GM12878 (cell line): ENCODE measurements around the gene SFXN4. TPM values are rescaled to one million over a fixed set of nuclear protein-coding genes. Genes with fewer than 3 reads are reported as not detected.
"Not testable (repeated sequence)": the region's sequence is repeated elsewhere in the genome, so short reads cannot be mapped to it uniquely, and the experiment has no call there.

Source experiments
- ATAC-seq: fragments of 200-7000 bp; cut with Tn5 transposase; 3 replicates; pipeline ENCODE4 v1.9.1; 2020; ENCODE audit warnings: mild to moderate bottlenecking, moderate library complexity
- BruUV-seq: library from RNA; stranded (reverse); fragments of 400-500 nt; replicated peaks from 2 replicates; lab custom pipeline; 2021; lab: Mats Ljungman, UMichigan
- CTCF ChIA-PET: fragments of 300-600 bp; sonication (Branson Sonifier 250); formaldehyde crosslinking; extraction: SDS; loops from one replicate; lab custom pipeline; 2021; ENCODE audit warnings: inconsistent platforms; lab: Yijun Ruan, JAX
- POLR2A ChIA-PET: fragments of 350-600 bp; formaldehyde crosslinking; extraction: SDS; loops from one replicate; lab custom pipeline; 2021; ENCODE audit warnings: inconsistent platforms; lab: Charles Lee
- RAD21 ChIA-PET: fragments of 300-600 bp; sonication (Branson Sonifier 250); formaldehyde crosslinking; loops from one replicate; lab custom pipeline; 2023; ENCODE audit warnings: antibody characterized with exemption; ENCODE audit not compliant: unreplicated experiment; lab: Charles Lee
- SMC1A ChIA-PET: fragments of 300-600 bp; sonication (Branson Sonifier 250); formaldehyde crosslinking; loops from one replicate; lab custom pipeline; 2023; ENCODE audit not compliant: unreplicated experiment, uncharacterized antibody; lab: Charles Lee
- DNase-seq: peaks from one replicate; pipeline ENCODE4 v3.0.0-alpha.2; 2011; ENCODE audit warnings: low read depth, low spot score
- FAIRE-seq: peaks from 3 replicates; lab custom pipeline; 2011; peaks lifted over from hg19 to GRCh38; lab: Jason Lieb, UNC
- H2AFZ ChIP-seq: 2 replicates; pipeline ENCODE4 v1.6.0; 2011; ENCODE audit warnings: low read depth, low read length, control low read depth; ENCODE audit not compliant: control insufficient read depth
- H3K27ac ChIP-seq: 2 replicates; pipeline ENCODE4 v1.5.1; 2011; ENCODE audit warnings: control low read depth; ENCODE audit not compliant: control insufficient read depth, insufficient read depth
- H3K27me3 ChIP-seq, 2 experiments: replicated peaks in 1 of 2; 2 replicates each; pipeline versions ENCODE4 v1.6.0 to v1.6.1; 2011; ENCODE audit warnings: low read length in 1 of 2; ENCODE audit not compliant: control insufficient read depth in 2 of 2, insufficient read depth in 2 of 2
- H3K36me3 ChIP-seq, 2 experiments: 2 replicates each; pipeline ENCODE4 v1.5.1; 2011; ENCODE audit warnings: low read length in 1 of 2; ENCODE audit not compliant: control insufficient read depth in 2 of 2, insufficient read depth in 2 of 2
- H3K4me1 ChIP-seq: 2 replicates; pipeline ENCODE4 v1.6.1; 2011; ENCODE audit warnings: mild to moderate bottlenecking, low read length, moderate library complexity, mixed read lengths; ENCODE audit not compliant: control insufficient read depth, insufficient read depth
- H3K4me2 ChIP-seq: 2 replicates; pipeline ENCODE4 v1.6.0; 2011; ENCODE audit warnings: control low read depth; ENCODE audit not compliant: control insufficient read depth, insufficient read depth
- H3K4me3 ChIP-seq: fragments of 200-600 bp; sonication (generic); 2 replicates; pipeline ENCODE4 v1.5.1; 2016
- H3K79me2 ChIP-seq: 2 replicates; pipeline ENCODE4 v1.6.0; 2011; ENCODE audit warnings: low read length; ENCODE audit not compliant: control insufficient read depth, insufficient read depth
- H3K9ac ChIP-seq: 2 replicates; pipeline ENCODE4 v1.8.0; 2011; ENCODE audit warnings: low read length, control low read depth, mixed read lengths; ENCODE audit not compliant: control insufficient read depth, insufficient read depth
- H3K9me3 ChIP-seq: replicated peaks from 3 replicates; pipeline ENCODE4 v1.5.1; 2011; ENCODE audit warnings: mild to moderate bottlenecking, low read length; ENCODE audit not compliant: control insufficient read depth, insufficient read depth
- H4K20me1 ChIP-seq: 2 replicates; pipeline ENCODE4 v1.6.0; 2011; ENCODE audit not compliant: control insufficient read depth, insufficient read depth
- ATF7 ChIP-seq: fragments of 450-650 bp; IDR thresholded peaks from 2 replicates; pipeline ENCODE4 v1.6.1; 2016; ENCODE audit warnings: low read depth, mild to moderate bottlenecking
- BHLHE40 ChIP-seq, 2 experiments: fragments of 450-650 bp in 1 of 2; IDR thresholded peaks; 2 replicates each; pipeline ENCODE4 v1.6.1; 2011 to 2017; ENCODE audit warnings: low read depth in 2 of 2, borderline replicate concordance in 1 of 2, improper control_type of control experiment in 1 of 2, low read length in 1 of 2, mild to moderate bottlenecking in 1 of 2
- STAT1 ChIP-seq: fragments of 450-650 bp; conservative IDR thresholded peaks from 2 replicates; pipeline ENCODE4 v1.6.1; 2014; ENCODE audit warnings: antibody characterized with exemption, mild to moderate bottlenecking
- ZNF207 ChIP-seq: fragments of 450-650 bp; IDR thresholded peaks from 2 replicates; pipeline ENCODE4 v1.6.1; 2014; ENCODE audit warnings: antibody characterized with exemption, mild to moderate bottlenecking, borderline replicate concordance
- WGBS: methylation state at CpG from one replicate; pipeline ENCODE4 v1.1.6; 2016; ENCODE audit warnings: low lambda C conversion rate; ENCODE audit not compliant: insufficient replicate concordance, insufficient coverage; ENCODE audit errors: missing lambda C conversion rate; 5-methylcytosine and 5-hydroxymethylcytosine counted together
- in situ Hi-C: fragments of 300-500 bp; cut with MboI; formaldehyde crosslinking; loops from 9 replicates; pipeline ENCODE4 v1.14.3; 2018; ENCODE audit warnings: mixed read lengths
- intact Hi-C: fragments of 100-400 bp; cut with micrococcal nuclease; formaldehyde crosslinking; loops from one replicate; pipeline ENCODE4 v1.14.2; 2022; ENCODE audit not compliant: unreplicated experiment
- polyA plus RNA-seq, 11 experiments: library from polyadenylated mRNA; depleted of rRNA in 4 of 11; unstranded in 6 of 11; stranded (reverse) in 5 of 11; fragments of >200 nt; fragmentation: Nextera tagmentation in 4 of 11; fragmentation: Illumina TruSeq in 1 of 11; extraction: Ambion mirVana in 4 of 11; extraction: Trizol in 1 of 11; gene quantifications; 1 replicate in 1 of 11; 2 replicates in 10 of 11; pipeline versions ENCODE4 v1.2.1 to v1.2.3, GENCODE V29; 2011 to 2016; ENCODE audit warnings: inconsistent platforms in 2 of 11, missing spikeins in 2 of 11, low read depth in 1 of 11
- total RNA-seq, 4 experiments: library from RNA; depleted of rRNA in 3 of 4; stranded (reverse); fragments of >200 nt in 3 of 4; fragmentation: Illumina TruSeq in 1 of 4; extraction: Trizol in 1 of 4; gene quantifications; 2 replicates each; pipeline versions ENCODE4 v1.2.1 to v1.2.3, GENCODE V29; 2013 to 2021

SFXN4 gene
- total and polyA plus RNA-seq, 10 of the 15 experiments (the other 5 are each of a cell fraction or from before 2014, with no cell fraction given) = 40.7 to 111 (median 48.8) TPM

- ChIA-PET RAD21 (interaction anchor here (1.0 to 1.2 kb wide), 2 partner anchors 16 to 24 kb away, joined by 4 to 6 read pairs; partner anchors contain the start of gene GRK5), CTCF (interaction anchor here (0.6 to 1.6 kb wide), 2 partner anchors 15 to 52 kb away, joined by 3 to 9 read pairs; no protein-coding TSS in a partner anchor), POLR2A (interaction anchor here (0.6 to 0.7 kb wide), 4 partner anchors 11 to 1421 kb away, joined by 3 to 4 read pairs (median 4); no protein-coding TSS in a partner anchor), SMC1A (interaction anchor here (0.6 to 1.0 kb wide), 3 partner anchors 76 to 106 kb away, joined by 3 to 4 read pairs (median 3); no protein-coding TSS in a partner anchor)
- no TSS peak for BruUV-seq
- ATAC-seq = peak; percentile 79
- intact Hi-C loops (no loop called here), in situ Hi-C loops (loop anchor here (25.0 kb wide), 1 partner anchor 622 kb away; no protein-coding TSS in a partner anchor)
- peaks cover under 1% of the 10 kb centered on the region; the same call in 1 of the 2 replicates for H3K79me2 ChIP-seq
- no peaks in the 10 kb centered on the region for H3K9me3 ChIP-seq
- 24% methylated on average over 8 of the region's 9 CpGs for WGBS
- peaks cover 4% of the 10 kb centered on the region; the same call in 1 of the 2 replicates for H3K4me1 ChIP-seq
- TF ChIP-seq ZNF207 = no peak
- peak; percentile 90 for TF ChIP-seq ATF7
- no peak for TF ChIP-seq STAT1
- 0 out of 4 replicates have a peak, but pooled peaks of 1 of the 2 experiments have one; percentile 6 for TF ChIP-seq BHLHE40 (IDR thresholded peaks at IDR 0.05; ENCODE audit: borderline replicate concordance in 1 of 2, low read depth in 2 of 2, low read length in 1 of 2)
- H3K4me2 ChIP-seq = no peak overlapping the region
- no peak overlapping the region for H3K27ac ChIP-seq
- no peak overlapping the region for H3K9ac ChIP-seq
- H3K4me3 ChIP-seq = no peak overlapping the region
- H2AFZ ChIP-seq = no peak overlapping the region
- H3K36me3 ChIP-seq = no peaks in the 10 kb centered on the region
- H4K20me1 ChIP-seq = no peaks in the 10 kb centered on the region
- H3K27me3 ChIP-seq = no peaks in the 10 kb centered on the region
- no peak for FAIRE-seq
- DNase-seq = no peak
Measured at GRCh38 chr10:119183664-119184412, 18.3 kb upstream of the SFXN4 start.

- CTCF ChIA-PET = interaction anchor here (0.5 to 2.7 kb wide), 11 partner anchors 8 to 837 kb away, joined by 3 to 17 read pairs (median 3); no protein-coding TSS in a partner anchor
- H2AFZ ChIP-seq, H3K9me3 ChIP-seq, H3K36me3 ChIP-seq, FAIRE-seq, H3K27me3 ChIP-seq, H3K4me2 ChIP-seq, H3K4me3 ChIP-seq, ATAC-seq, DNase-seq, H4K20me1 ChIP-seq, BruUV-seq, intact Hi-C loops, H3K9ac ChIP-seq, H3K27ac ChIP-seq: not testable (repeated sequence)
- RAD21 ChIA-PET = interaction anchor here (0.9 to 1.5 kb wide), 3 partner anchors 17 to 209 kb away, joined by 3 to 7 read pairs (median 5); no protein-coding TSS in a partner anchor
- in situ Hi-C loops = loop anchor here (25.0 kb wide), 1 partner anchor 619 kb away; no protein-coding TSS in a partner anchor
- Histone ChIP-seq H3K4me1 (peaks cover 14% of the 10 kb centered on the region), H3K79me2 (peaks cover 28% of the 10 kb centered on the region)
- 90% methylated on average over 7 of the region's 7 CpGs for WGBS
- POLR2A ChIA-PET = interaction anchor here (2.1 kb wide), 1 partner anchor 9 kb away, joined by 18 read pairs; no protein-coding TSS in a partner anchor
- SMC1A ChIA-PET = interaction anchor here (0.7 to 2.4 kb wide), 4 partner anchors 9 to 711 kb away, joined by 4 to 14 read pairs (median 6); no protein-coding TSS in a partner anchor
Measured at GRCh38 chr10:119180850-119181400, 15.4 kb upstream of the SFXN4 start.
